ENCODE data around the gene AFMID. TPM values are rescaled to one million over a fixed set of nuclear protein-coding genes. Genes with fewer than 3 reads are reported as not detected.

Gene AFMID
- total and polyA plus RNA-seq, 9 of the 15 experiments (the other 6 are each of a cell fraction or from before 2014, with no cell fraction given), result 62.1 to 188 (median 74.4) TPM

DNA sequence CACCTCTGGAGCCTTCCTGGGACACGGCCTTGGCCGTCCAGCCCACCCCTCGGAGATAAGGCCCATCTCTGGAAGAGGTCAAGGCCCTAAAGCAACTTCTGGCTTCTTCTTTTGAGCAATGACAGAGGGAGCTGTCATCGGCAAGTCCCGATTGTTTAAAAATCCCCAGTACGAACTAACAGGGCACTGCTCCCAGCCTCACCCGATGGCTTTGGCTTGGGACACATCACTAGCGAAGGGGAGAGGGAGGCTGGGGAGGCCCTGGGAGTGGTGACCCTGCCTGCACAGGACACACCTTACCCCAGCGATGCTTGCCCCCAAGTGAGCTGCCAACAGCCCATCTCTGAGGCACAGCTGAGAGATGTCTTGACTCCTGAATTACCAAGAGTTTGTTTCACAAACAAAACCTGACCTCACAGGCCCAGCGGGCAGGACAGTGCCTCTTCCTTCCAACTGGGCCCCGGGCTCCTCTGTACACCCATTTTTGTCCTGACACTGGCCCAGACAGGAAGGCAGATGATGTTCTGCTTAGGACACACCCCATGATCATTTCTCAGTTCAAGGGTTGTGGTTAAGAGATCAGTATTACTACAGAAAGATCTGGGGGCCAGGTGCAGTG lies 14.0 kb upstream of the AFMID start (continued):
- TF ChIP-seq TCFL5 (CRISPR knock-in tag; conservative IDR thresholded peaks at IDR 0.05) (no peak), MAFF (IDR thresholded peaks at IDR 0.05; ENCODE audit: low read length) (no peak), CREBBP (IDR thresholded peaks at IDR 0.05; ENCODE audit: low read depth, low read length) (no peak), FOXP1 (CRISPR knock-in tag; IDR thresholded peaks at IDR 0.05) (no peak), NFIC (IDR thresholded peaks at IDR 0.05) (no peak), CEBPZ (IDR thresholded peaks at IDR 0.05; ENCODE audit: borderline replicate concordance, low read depth, low read length) (no peak), POLR2G (IDR thresholded peaks at IDR 0.05; ENCODE audit: low read depth, low read length) (peak; percentile 61; the same call in 1 of the 2 replicates), RNF2 (IDR thresholded peaks at IDR 0.05) (no peak)
- TF ChIP-seq, protein P1, sequence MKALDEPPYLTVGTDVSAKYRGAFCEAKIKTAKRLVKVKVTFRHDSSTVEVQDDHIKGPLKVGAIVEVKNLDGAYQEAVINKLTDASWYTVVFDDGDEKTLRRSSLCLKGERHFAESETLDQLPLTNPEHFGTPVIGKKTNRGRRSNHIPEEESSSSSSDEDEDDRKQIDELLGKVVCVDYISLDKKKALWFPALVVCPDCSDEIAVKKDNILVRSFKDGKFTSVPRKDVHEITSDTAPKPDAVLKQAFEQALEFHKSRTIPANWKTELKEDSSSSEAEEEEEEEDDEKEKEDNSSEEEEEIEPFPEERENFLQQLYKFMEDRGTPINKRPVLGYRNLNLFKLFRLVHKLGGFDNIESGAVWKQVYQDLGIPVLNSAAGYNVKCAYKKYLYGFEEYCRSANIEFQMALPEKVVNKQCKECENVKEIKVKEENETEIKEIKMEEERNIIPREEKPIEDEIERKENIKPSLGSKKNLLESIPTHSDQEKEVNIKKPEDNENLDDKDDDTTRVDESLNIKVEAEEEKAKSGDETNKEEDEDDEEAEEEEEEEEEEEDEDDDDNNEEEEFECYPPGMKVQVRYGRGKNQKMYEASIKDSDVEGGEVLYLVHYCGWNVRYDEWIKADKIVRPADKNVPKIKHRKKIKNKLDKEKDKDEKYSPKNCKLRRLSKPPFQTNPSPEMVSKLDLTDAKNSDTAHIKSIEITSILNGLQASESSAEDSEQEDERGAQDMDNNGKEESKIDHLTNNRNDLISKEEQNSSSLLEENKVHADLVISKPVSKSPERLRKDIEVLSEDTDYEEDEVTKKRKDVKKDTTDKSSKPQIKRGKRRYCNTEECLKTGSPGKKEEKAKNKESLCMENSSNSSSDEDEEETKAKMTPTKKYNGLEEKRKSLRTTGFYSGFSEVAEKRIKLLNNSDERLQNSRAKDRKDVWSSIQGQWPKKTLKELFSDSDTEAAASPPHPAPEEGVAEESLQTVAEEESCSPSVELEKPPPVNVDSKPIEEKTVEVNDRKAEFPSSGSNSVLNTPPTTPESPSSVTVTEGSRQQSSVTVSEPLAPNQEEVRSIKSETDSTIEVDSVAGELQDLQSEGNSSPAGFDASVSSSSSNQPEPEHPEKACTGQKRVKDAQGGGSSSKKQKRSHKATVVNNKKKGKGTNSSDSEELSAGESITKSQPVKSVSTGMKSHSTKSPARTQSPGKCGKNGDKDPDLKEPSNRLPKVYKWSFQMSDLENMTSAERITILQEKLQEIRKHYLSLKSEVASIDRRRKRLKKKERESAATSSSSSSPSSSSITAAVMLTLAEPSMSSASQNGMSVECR (CRISPR knock-in tag; IDR thresholded peaks at IDR 0.05), result no peak
- TF ChIP-seq, protein P2, sequence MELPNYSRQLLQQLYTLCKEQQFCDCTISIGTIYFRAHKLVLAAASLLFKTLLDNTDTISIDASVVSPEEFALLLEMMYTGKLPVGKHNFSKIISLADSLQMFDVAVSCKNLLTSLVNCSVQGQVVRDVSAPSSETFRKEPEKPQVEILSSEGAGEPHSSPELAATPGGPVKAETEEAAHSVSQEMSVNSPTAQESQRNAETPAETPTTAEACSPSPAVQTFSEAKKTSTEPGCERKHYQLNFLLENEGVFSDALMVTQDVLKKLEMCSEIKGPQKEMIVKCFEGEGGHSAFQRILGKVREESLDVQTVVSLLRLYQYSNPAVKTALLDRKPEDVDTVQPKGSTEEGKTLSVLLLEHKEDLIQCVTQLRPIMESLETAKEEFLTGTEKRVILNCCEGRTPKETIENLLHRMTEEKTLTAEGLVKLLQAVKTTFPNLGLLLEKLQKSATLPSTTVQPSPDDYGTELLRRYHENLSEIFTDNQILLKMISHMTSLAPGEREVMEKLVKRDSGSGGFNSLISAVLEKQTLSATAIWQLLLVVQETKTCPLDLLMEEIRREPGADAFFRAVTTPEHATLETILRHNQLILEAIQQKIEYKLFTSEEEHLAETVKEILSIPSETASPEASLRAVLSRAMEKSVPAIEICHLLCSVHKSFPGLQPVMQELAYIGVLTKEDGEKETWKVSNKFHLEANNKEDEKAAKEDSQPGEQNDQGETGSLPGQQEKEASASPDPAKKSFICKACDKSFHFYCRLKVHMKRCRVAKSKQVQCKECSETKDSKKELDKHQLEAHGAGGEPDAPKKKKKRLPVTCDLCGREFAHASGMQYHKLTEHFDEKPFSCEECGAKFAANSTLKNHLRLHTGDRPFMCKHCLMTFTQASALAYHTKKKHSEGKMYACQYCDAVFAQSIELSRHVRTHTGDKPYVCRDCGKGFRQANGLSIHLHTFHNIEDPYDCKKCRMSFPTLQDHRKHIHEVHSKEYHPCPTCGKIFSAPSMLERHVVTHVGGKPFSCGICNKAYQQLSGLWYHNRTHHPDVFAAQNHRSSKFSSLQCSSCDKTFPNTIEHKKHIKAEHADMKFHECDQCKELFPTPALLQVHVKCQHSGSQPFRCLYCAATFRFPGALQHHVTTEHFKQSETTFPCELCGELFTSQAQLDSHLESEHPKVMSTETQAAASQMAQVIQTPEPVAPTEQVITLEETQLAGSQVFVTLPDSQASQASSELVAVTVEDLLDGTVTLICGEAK (IDR thresholded peaks at IDR 0.05), result no peak
- TF ChIP-seq, protein P2 (CRISPR knock-in tag; IDR thresholded peaks at IDR 0.05), result no peak
